Caco-2 (cell line): ENCODE results near the gene DPF3. TPM values are rescaled to one million over a fixed set of nuclear protein-coding genes. Genes with fewer than 3 reads are reported as not detected.

Source experiments
- BruUV-seq: library from RNA; stranded (reverse); fragments of 400-500 nt; replicated peaks from 2 replicates; lab custom pipeline; 2021; lab: Mats Ljungman, UMichigan
- CTCF ChIA-PET: fragments of 300-600 bp; sonication (Branson Sonifier 250); formaldehyde crosslinking; loops from one replicate; lab custom pipeline; 2022; ENCODE audit warnings: antibody characterized with exemption; lab: Charles Lee
- POLR2A ChIA-PET: fragments of 300-600 bp; sonication (Branson Sonifier 250); formaldehyde crosslinking; loops from one replicate; lab custom pipeline; 2022; ENCODE audit warnings: antibody characterized with exemption; lab: Charles Lee
- DNase-seq, 2 experiments: peaks; one replicate each; pipeline versions ENCODE4 v3.0.0 to v3.0.0-alpha.2; 2020 to 2022
- H3K27me3 ChIP-seq: replicated peaks from 2 replicates; pipeline ENCODE4 v1.6.0; 2011; ENCODE audit warnings: low read length; ENCODE audit not compliant: control insufficient read depth, insufficient read depth
- H3K36me3 ChIP-seq: 2 replicates; pipeline ENCODE4 v1.5.1; 2011; ENCODE audit warnings: low read length; ENCODE audit not compliant: control insufficient read depth, insufficient read depth
- H3K4me1 ChIP-seq: fragments of 250-450 bp; sonication (Bioruptor Pico); 2 replicates; pipeline ENCODE4 v1.5.1; 2020; ENCODE audit warnings: mild to moderate bottlenecking
- H3K4me3 ChIP-seq: 2 replicates; pipeline ENCODE4 v1.5.1; 2011; ENCODE audit warnings: low read depth, mild to moderate bottlenecking, control low read depth, low read length
- H3K9me3 ChIP-seq: fragments of 250-450 bp; sonication (Bioruptor Pico); 2 replicates; pipeline ENCODE4 v1.5.1; 2020; ENCODE audit warnings: mild to moderate bottlenecking, moderate library complexity
- H3K27ac Mint-ChIP-seq: one replicate; pipeline ENCODE4 v1.8.0; 2022; ENCODE audit warnings: mixed read lengths; ENCODE audit not compliant: unreplicated experiment
- H3K27me3 Mint-ChIP-seq: one replicate; pipeline ENCODE4 v1.8.0; 2022; ENCODE audit warnings: mixed read lengths; ENCODE audit not compliant: insufficient read depth, unreplicated experiment
- H3K36me3 Mint-ChIP-seq: one replicate; pipeline ENCODE4 v1.8.0; 2022; ENCODE audit warnings: mild to moderate bottlenecking, mixed read lengths; ENCODE audit not compliant: insufficient read depth, unreplicated experiment
- H3K4me1 Mint-ChIP-seq: one replicate; pipeline ENCODE4 v1.8.0; 2022; ENCODE audit warnings: low read depth, mixed read lengths; ENCODE audit not compliant: unreplicated experiment
- H3K4me3 Mint-ChIP-seq: one replicate; pipeline ENCODE4 v1.8.0; 2022; ENCODE audit warnings: mild to moderate bottlenecking, moderate library complexity, mixed read lengths; ENCODE audit not compliant: unreplicated experiment
- H3K9me3 Mint-ChIP-seq: one replicate; pipeline ENCODE4 v1.8.0; 2022; ENCODE audit warnings: mixed read lengths; ENCODE audit not compliant: unreplicated experiment
- CTCF ChIP-seq, 2 experiments: fragments of 200-600 bp in 1 of 2; IDR thresholded peaks; 1 replicate in 1 of 2; 2 replicates in 1 of 2; pipeline versions ENCODE4 v1.5.1 to v1.8.0; 2011 to 2022; ENCODE audit warnings: antibody characterized with exemption in 1 of 2, control low read depth in 1 of 2, inconsistent platforms in 1 of 2, low read depth in 1 of 2, low read length in 1 of 2, mild to moderate bottlenecking in 1 of 2, moderate library complexity in 1 of 2; ENCODE audit not compliant: insufficient read depth in 1 of 2, severe bottlenecking in 1 of 2, unreplicated experiment in 1 of 2
- intact Hi-C: fragments of 100-400 bp; cut with micrococcal nuclease; formaldehyde crosslinking; loops from one replicate; pipeline ENCODE4 v1.10.0; 2022; ENCODE audit not compliant: unreplicated experiment
- total RNA-seq: library from RNA; stranded (reverse); gene quantifications from 2 replicates; pipeline ENCODE4 v1.2.3, GENCODE V29; 2022

Gene DPF3
- total RNA-seq, 1 experiment from 2014 or later: not detected

DNA sequence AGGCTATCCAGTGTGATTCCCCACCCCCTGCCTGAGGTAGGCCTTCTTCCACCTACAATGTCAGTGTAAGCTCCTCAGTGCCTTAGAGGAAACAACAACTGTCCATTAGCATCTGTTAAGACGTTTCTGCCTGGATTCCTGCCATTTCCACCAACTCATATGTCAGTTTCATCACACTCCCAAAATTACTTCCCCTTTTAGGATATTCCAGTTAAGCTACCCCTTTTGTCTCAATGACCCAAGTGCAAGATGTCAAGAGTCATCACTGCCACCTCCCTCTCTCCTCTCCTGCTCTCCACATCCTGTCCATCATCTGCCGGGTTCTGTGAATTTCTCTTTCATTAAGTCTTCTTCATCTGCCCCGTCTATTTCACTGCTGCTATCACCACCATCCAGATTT is 189.4 kb downstream of the DPF3 start:
- CTCF ChIA-PET: no interaction called here
- H3K9me3 ChIP-seq: no peaks in the 10 kb centered on the region
- Mint-ChIP-seq H3K4me1 (no peaks in the 10 kb centered on the region), H3K36me3 (no peaks in the 10 kb centered on the region), H3K27ac (no peak overlapping the region), H3K4me3 (no peak overlapping the region), H3K27me3 (peaks cover 21% of the 10 kb centered on the region), H3K9me3 (no peaks in the 10 kb centered on the region)
- intact Hi-C loops: no loop called here
- no peak for TF ChIP-seq CTCF (IDR thresholded peaks at IDR 0.05; ENCODE audit: insufficient read depth in 1 of 2, low read depth in 1 of 2, low read length in 1 of 2, severe bottlenecking in 1 of 2, unreplicated experiment in 1 of 2)
- H3K36me3 ChIP-seq: no peaks in the 10 kb centered on the region
- POLR2A ChIA-PET: no interaction called here
- DNase-seq: no peak
- H3K4me3 ChIP-seq: no peak overlapping the region
- no peaks in the 10 kb centered on the region for H3K4me1 ChIP-seq
- H3K27me3 ChIP-seq: no peaks in the 10 kb centered on the region; the same call in 1 of the 2 replicates
- no TSS peak for BruUV-seq

DNA sequence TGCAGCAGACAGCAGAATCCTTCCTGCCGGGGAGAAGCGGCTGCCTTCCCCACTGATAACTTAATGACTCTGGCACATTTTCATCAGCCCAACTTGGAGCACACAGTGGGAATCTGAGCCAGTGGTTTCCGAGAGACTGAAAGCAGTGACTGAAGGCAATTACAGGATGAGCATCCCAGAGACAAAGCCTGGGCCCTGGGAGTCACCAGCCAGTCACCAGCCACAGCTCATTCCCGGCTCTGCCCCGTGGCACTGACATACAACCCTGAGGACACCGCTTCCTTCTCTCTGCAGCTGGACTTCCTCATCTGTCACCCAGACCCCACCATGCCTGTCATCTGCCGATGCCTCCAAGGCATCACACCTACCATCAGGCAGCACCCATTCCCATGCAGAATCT is 192.3 kb downstream of the DPF3 start:
- H3K27me3 ChIP-seq: no peaks in the 10 kb centered on the region; the same call in 1 of the 2 replicates
- Mint-ChIP-seq H3K4me3 (no peak overlapping the region), H3K4me1 (no peaks in the 10 kb centered on the region), H3K27me3 (peaks cover 27% of the 10 kb centered on the region), H3K9me3 (no peaks in the 10 kb centered on the region), H3K27ac (no peak overlapping the region), H3K36me3 (no peaks in the 10 kb centered on the region)
- H3K4me3 ChIP-seq: no peak overlapping the region
- H3K4me1 ChIP-seq: no peaks in the 10 kb centered on the region
- BruUV-seq: no TSS peak
- POLR2A ChIA-PET: no interaction called here
- H3K9me3 ChIP-seq: no peaks in the 10 kb centered on the region
- no peak for TF ChIP-seq CTCF (IDR thresholded peaks at IDR 0.05; ENCODE audit: insufficient read depth in 1 of 2, low read depth in 1 of 2, low read length in 1 of 2, severe bottlenecking in 1 of 2, unreplicated experiment in 1 of 2)
- CTCF ChIA-PET: no interaction called here
- intact Hi-C loops: no loop called here
- H3K36me3 ChIP-seq: no peaks in the 10 kb centered on the region
- DNase-seq: no peak

GRCh38 chr14:72701237-72701565 is 192.7 kb downstream of the DPF3 start:
- no peaks in the 10 kb centered on the region for H3K36me3 ChIP-seq
- Mint-ChIP-seq H3K27me3 (peaks cover 26% of the 10 kb centered on the region), H3K4me3 (no peak overlapping the region), H3K27ac (no peak overlapping the region), H3K4me1 (no peaks in the 10 kb centered on the region), H3K9me3 (no peaks in the 10 kb centered on the region), H3K36me3 (no peaks in the 10 kb centered on the region)
- ChIA-PET CTCF (no interaction called here), POLR2A (no interaction called here)
- H3K4me3 ChIP-seq: no peak overlapping the region
- no peaks in the 10 kb centered on the region; the same call in 1 of the 2 replicates for H3K27me3 ChIP-seq
- H3K9me3 ChIP-seq: no peaks in the 10 kb centered on the region
- intact Hi-C loops: no loop called here
- H3K4me1 ChIP-seq: no peaks in the 10 kb centered on the region
- no peak for TF ChIP-seq CTCF (IDR thresholded peaks at IDR 0.05; ENCODE audit: insufficient read depth in 1 of 2, low read depth in 1 of 2, low read length in 1 of 2, severe bottlenecking in 1 of 2, unreplicated experiment in 1 of 2)
- no TSS peak for BruUV-seq
- no peak for DNase-seq
